Thyroid gland (tissue), 4 donors: Measurements from ENCODE around the gene LRFN4.

Experiments used
- POLR2A ChIP-seq, 2 donors: fragments of 450-650 bp; IDR thresholded peaks; one replicate each; pipeline ENCODE4 v1.6.1; 2017; ENCODE audit warnings: antibody characterized with exemption in 2 of 2, mild to moderate bottlenecking in 2 of 2, moderate library complexity in 1 of 2
- TF ChIP-seq, protein P1 (sequence below), 6 experiments: fragments of 200-600 bp in 3 of 6; fragments of 450-650 bp in 3 of 6; sonication (generic) in 3 of 6; IDR thresholded peaks; one replicate each; pipeline ENCODE4 v1.5.1; 2016 to 2019; ENCODE audit warnings: antibody characterized with exemption in 6 of 6, mild to moderate bottlenecking in 2 of 6, inconsistent platforms in 1 of 6, moderate library complexity in 1 of 6

DNA sequence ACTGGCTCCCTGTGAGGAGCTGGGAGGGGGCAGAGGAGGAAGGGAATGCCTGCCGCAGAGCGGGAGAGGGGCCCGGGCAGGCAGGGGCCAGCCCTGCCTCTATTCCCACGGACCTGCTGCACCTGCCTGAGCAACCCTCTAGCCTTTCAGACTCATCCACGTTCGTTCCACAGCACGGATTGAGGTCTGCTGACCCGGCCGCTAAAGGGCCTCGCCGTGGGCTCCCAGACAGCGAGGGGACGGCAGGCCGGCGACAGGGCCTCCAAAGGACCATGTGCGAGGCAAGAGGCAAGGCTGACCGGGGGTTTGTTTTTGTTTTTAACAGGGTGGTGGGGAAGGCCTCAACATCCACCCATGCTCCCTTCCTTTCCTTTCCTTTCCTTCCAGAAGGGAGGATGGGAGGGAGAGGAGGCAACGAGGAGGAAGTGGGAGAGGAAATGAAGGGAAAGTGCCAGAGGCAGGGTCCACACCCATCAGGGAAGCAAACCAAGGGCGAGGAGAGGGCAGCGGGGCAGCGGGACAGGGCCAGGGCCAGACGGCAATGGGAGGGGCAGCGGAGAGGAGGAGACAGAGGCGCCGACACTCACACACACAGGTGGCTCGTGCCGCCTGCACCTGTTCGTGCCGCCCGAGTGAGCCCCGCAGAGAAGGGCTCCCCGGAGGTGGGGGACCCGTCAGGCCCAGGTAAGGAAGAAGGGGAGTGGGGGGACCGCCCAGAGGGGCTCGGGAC, 7.5 kb downstream of the LRFN4 start:
- TF ChIP-seq, protein P1, sequence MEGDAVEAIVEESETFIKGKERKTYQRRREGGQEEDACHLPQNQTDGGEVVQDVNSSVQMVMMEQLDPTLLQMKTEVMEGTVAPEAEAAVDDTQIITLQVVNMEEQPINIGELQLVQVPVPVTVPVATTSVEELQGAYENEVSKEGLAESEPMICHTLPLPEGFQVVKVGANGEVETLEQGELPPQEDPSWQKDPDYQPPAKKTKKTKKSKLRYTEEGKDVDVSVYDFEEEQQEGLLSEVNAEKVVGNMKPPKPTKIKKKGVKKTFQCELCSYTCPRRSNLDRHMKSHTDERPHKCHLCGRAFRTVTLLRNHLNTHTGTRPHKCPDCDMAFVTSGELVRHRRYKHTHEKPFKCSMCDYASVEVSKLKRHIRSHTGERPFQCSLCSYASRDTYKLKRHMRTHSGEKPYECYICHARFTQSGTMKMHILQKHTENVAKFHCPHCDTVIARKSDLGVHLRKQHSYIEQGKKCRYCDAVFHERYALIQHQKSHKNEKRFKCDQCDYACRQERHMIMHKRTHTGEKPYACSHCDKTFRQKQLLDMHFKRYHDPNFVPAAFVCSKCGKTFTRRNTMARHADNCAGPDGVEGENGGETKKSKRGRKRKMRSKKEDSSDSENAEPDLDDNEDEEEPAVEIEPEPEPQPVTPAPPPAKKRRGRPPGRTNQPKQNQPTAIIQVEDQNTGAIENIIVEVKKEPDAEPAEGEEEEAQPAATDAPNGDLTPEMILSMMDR (IDR thresholded peaks at IDR 0.05), result no peak
- TF ChIP-seq POLR2A (IDR thresholded peaks at IDR 0.05), result no peak
